Activated T-helper 1 cell treated with Interleukin-2 at 50 U/mL for 16 hours (primary cell): ENCODE measurements around the gene DPH7.
"Not testable (repeated sequence)": the region's sequence is repeated elsewhere in the genome, so short reads cannot be mapped to it uniquely, and the experiment has no call there.

Source experiments
- DNase-seq: peaks from one replicate; pipeline ENCODE4 v3.0.0-alpha.2; 2020; ENCODE audit warnings: low read depth

Gene DPH7

DNA sequence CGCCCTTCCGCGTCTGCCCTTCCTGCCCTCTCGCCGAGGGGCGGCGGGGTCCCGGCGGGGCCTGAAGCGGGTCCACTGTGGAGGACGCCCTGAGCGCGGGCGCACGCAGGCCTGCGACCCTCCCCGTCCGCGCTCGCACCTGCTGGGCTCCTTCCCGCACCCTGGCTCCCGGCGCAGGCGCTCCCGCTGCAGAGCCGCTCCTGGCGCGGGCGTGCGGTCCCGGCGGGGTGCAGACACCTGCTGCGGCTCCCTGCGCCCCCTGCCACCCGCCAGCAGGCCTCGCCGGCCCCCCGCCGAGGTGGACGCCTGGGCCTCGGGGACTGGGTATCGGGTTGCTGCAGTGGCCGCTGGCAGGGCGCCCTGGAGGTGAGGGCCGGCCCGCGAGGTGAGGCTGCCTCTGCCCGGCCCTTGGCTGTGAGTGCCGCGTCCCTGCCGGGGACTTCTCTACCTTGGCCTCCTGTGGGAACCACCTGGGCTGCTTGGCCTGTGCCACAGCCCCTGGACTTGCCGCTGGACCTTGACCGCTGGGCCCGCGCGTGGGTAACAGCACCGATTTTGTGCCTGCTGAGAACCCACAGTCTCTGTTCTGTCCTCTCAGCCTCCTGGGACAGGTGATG lies 27.4 kb upstream of the DPH7 start:
- DNase-seq, result no peak

DNA sequence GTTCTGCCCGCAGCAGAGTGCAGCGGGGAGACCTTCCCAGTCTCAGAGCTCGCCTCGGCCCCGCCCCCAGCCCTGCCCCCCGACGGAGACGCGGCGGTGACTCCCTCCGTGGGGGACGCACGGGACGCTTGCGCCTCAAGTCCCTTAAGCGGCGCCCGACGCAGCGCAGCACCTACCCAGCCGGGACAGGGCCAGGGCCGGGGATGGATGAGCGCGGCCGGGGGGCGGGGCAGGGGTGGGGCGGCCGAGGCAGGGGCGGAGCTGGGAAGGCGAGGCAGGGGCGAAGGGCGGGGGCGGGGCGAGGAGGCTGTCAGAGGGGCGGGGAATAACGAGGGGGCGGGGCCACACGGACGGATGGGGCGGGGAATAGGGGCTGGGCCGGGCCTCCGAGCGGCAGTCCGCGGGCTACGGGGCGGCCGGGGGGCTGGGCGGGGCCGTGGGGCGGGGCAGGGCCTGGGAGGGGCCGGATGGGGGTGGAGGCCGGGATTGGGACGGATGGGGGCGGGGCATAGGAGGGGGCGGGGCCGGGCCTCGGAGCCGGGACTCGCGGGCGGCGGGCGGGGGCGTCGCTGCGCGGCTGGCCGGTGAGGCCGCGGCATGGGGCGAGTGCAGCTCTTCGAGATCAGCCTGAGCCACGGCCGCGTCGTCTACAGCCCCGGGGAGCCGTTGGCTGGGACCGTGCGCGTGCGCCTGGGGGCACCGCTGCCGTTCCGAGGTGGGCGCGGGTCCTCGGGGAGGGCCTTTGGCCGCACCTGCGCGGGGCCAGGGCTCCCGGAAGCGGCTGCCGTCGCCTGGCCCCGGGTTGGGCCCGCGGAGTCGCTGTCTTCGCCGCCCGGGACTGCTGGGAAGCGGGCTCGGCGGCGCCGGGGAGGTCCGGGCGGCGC lies 26.6 kb upstream of the DPH7 start, which contains the start of gene ARRDC1:
Gene ARRDC1, plus strand, starts transcription at position 566 of the 884 bp plus-strand sequence. Its CDS starts 32 bp downstream, at position 598.
- DNase-seq, result peak; percentile 93

DNA sequence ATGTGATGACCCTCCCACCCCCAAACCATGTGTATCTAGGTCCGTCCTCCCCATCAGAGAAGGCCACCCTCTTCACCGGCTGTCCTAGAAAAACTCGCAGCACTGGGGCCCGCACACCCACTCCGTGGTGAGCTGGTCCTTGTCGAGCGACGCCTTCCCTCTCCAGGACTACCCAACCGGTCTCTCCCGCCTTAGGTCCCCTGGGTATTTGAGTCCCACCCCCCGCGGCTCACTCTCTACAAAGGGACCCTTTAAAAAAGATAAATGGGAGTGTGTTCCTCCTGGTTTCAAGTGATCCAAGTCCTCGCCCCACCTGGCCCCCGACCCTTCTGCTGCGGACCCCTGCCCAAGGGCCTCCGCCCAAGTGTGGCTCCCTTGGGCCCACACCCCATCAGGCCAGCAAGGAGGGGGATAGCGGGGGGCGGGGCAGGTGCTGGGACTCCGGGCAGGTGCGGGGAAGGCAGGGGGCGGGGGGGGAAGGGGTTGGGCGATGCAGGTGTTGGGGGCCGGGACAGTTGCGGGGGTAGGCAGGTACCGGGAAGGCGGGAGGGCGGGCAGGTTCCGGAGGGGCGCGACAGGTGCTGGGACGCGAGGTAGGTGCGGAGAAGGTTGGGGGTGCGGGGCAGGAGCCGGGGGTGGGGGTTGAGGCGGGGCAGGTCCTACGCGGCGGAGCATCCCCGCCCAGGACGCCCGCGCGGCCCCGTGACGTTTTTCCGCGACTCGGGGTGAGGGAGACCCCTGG lies 25.8 kb upstream of the DPH7 start:
- no peak for DNase-seq

DNA sequence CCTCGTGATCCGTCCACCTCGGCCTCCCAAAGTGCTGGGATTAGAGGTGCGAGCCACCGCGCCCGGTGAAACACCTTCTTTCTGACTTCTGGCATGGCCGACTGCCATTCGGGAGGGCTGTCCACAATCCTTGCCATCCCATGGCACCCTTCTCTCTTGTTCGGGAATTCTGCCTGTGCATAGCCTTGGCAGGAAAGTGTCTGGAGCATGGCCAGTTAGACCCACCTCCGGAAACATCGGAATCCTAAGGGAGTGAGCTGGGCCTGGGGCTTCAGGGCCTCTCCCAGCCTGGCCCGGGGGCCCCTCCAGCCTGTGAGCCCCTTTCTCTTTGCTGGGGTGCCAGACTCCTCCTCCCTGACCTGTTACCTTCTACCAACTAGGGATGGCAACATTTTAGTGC lies 25.2 kb upstream of the DPH7 start:
- no peak for DNase-seq

DNA sequence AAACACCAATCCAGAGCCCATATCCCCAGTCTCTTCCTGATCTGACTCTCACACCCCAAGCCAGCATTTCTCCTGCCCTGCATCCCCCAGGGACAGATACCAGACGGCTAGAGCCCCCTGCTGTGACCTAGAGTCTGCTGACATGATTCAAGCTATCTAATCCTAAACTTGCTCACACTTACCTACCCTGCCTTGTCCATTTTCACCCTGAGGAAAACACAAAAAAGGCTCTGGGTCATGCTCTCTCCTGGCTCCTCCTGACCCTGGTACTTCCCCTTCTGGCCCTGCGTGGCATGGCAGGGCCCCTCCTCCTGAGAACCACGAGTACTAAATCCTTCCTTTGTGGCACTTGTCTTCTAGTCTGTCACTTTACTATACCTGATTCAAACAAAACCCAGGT lies 23.9 kb upstream of the DPH7 start:
- no peak for DNase-seq

DNA sequence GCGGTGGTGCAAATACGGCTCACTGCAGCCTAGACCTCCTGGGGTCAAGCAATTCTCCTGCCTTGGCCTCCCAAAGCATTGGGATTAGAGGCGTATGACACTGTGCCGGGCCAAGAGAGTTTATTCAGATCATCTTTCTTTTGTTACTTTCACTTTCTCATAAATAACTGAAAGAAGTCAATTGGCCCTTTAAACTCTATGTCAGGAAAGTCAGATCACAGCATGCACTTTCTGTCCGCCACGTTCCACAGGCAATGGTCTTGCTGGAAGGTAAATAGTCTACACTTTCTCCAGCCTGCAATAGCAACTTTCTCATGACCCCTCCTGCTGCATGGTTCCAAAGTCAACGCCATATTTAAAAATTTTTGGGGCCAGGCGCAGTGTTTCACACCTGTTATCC lies 20.2 kb upstream of the DPH7 start:
- no peak for DNase-seq

DNA sequence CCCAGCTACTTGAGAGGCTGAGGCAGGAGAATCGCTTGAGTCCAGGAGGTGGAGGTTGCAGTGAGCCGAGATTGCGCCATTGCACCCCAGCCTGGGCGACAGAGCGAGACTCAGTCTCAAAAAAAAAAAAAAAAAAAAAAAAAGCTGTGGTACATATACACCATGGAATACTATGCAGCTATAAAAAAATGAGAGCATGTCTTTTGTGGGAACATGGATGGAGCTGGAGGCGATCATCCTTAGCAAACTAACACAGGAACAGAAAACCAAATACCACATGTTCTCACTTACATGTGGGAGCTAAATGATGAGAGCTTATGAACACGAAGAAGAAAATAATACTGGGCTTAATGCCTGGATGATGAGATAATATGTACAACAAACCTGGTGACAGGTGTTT lies 17.9 kb upstream of the DPH7 start:
- not testable (repeated sequence) for DNase-seq

DNA sequence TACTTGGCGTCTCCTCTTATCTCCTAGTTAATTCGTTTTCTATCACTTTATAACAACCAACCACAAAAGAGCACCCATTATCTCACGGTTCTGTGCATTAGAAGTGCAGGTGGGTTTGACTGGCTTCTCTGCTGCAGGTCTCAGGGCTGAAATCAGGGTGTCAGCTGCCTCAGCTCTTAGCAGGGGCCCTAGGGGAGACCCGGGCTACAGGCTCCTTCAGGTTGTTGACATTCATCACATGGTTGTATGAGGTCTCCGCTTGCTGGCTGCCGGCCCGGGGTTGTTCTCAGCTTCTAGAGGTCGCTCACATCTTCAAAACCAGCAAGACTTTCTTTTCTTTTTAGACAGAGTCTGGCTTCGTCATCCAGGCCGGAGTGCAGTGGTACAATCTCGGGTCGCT lies 14.5 kb upstream of the DPH7 start:
- no peak for DNase-seq

DNA sequence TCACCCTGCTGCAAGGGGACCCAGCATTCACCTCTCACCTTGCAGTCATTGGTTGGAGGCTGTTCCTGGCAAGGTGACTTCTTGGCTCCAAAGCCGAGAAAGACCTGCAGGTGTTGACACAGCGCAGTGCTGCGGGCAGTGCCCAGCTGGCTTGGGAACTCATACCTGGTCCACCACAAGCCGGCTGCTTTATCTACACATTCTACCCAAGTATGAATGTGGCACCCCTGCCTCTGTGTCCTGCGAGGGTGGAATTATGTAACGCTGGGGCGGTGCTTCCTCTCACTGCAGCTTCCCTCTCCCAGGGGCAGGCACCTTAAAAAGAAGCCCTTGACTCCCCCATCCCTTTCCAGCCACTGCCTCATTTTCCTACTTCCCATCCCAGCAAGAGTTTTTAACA lies 14.0 kb upstream of the DPH7 start:
- DNase-seq, result no peak

DNA sequence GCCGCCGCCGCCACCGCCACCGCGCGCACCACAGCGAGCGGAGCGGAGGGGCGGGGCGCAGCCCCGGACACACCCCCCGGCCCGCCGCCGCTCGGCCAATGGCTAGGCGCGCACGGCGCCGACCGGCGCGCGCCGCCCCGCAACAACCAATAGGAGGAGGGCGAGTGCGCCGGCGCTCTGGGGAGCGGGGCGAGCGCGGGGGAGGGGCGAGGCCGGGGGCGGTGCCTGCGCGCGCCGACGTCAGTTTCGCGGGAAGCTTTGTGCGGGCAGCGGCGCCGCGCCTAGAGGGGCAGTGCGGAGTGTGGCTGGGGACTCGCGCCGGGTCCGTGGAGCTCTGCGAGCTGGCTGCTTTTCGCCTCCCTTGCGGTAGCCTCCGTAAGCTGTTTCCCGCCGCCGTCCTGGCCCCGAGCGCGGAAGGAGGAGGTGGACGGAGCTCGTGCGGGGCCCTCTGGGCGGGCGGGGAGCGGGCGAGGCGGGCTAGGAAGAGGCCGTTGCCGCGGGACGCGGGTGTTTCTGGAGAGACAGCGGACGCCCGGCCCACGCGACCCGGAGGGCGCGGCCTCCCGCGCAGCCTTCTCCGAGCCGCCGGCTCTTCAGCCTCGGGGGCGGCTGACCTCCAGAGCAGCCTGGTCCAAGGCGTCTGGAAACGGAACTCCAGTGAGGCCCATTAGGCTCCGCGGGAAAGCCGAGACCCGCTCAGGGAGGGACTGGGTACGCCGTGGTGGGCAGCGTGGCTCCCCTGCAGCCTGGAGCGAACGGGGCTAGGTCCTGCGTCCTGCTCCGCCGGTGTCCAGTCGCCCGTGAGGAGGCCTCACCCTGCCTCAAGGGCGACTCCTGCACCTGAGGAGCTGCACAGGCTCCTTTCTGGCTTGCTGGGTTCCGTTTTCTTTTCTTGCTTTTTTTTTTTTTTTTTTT lies 12.0 kb upstream of the DPH7 start, which contains the start of gene ZMYND19:
Gene ZMYND19, minus strand, starts transcription at position 44 of the 915 bp plus-strand sequence. CDS start 249 bp downstream, outside the sequence.
- DNase-seq, result peak; percentile 89

DNA sequence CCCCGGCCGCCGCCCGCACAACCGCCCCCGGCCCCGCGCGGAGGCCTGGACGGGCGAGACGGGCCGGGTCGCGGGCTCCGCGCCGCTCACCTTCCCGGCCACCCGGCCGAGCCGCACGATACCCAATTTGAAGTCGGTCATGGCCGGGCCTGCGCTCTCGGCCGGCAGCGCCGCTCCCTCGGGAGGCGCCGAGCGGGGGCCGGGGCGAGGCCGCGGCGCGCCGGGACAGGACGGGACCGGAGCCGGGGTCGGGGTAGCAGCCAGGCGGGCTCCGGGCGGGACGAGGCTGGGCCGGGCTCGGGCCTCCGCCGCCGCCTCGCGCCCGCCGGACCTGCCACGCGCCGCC lies 11.4 kb upstream of the DPH7 start:
- DNase-seq, result no peak

DNA sequence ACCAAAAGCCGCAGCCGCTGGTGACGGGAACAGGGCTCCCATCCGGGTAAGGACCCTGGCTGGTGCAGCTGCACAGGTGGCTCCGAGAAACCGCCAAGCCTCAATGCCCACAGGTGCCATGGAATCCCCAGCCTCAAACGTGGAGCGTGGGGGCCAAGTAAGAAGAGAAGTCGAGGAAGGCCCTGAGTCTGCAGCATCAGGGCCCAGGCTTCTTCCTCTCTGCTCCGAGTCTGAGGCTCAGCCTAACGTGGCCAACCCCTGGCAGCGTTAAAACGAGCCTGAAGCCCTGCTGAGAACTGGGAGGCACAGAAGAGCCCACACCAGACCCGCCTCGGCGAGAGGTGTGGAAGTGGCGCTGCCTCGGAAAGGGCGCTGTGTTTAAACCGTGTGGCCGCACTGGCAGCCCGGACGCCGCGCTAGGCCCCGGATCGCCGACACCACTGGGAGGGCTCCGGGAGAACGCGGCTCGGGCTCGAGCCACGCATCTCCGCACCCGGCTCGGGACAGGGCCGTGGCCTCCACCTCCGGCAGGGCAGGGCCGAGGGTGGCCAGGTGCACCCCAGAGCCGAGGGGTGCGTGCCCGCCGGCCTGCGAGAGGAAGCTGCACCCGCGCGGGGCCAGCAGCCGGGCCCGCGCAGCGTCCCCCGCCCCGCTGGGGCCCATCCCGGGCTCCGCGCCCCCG lies 10.9 kb upstream of the DPH7 start:
- no peak for DNase-seq

DNA sequence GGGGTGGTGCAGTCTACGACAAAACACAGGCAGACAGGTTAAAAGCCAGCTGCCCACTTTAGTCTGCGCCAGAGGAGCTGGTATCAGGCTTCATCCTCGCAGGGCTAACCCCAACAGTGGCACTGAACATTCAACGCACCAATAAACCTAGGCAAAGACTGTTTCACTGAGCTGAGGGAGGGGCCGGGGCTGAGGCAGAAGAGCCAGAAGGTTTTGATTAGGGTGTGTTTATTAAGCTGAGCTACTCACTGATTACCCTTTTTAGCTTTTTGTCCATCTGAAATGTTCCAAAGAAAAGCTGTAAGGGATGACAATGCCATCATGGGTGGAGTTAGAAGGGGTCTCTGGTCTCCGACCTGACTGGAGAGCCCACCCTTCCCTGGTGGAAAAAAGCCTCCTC lies 10.2 kb upstream of the DPH7 start:
- DNase-seq, result no peak

DNA sequence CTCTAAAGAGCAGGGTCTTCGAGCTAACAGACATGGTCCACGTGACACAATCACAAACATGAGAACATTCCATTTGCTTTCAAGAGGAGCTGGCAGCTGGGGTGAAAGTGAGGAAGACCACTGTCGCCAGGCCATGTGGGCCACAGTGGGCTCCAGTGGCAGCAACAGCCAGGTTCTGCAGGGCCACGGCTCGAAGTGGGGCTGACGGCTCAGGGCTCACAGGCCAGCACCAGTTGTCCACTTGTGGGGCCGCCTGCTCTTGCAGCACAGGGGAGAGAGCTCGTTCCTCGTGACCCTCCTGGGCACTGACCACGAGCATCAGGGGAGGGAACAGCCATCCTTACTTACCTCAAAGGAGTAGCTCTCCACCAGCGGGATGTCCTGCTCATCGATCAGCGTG lies 9.6 kb upstream of the DPH7 start:
- DNase-seq, result no peak

DNA sequence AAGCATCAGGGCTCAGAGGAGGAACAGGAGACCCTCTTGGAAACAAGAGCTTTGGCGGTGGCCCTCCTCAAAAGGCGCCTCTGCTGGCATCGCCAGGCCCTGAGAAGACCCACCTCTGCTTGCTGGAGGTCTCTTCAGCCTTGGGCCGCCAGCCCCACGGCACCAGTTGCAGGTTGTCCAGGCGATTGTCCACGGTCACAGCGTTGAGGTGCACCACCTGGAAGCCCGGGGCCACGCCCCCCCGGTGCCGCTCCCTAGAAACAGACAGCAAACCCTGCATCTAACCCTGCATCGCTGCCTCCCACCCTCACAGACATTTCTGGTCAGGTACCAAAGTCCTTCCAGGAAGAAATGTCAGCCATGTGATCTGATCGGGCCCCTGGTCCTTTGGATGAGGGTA lies 8.1 kb upstream of the DPH7 start:
- no peak for DNase-seq

DNA sequence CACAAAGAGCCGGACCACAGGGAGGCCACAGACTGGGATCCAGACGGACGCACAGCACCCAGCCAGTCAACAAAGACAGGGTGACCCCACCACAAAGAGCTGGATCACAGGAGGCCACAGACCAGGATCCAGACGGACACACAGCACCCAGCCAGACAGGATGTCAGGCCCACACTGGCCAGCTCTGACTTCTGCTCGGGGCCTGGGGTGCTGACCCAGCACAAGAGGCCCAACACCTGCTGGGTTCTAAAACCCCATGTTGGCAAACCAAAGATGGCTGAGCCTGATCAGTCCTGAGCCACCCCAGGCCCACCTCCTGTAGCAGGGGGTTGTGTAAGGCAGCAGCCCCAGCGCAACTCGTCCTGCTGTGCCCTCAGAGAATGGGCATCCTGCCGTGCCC lies 5.2 kb upstream of the DPH7 start:
- DNase-seq, result no peak

DNA sequence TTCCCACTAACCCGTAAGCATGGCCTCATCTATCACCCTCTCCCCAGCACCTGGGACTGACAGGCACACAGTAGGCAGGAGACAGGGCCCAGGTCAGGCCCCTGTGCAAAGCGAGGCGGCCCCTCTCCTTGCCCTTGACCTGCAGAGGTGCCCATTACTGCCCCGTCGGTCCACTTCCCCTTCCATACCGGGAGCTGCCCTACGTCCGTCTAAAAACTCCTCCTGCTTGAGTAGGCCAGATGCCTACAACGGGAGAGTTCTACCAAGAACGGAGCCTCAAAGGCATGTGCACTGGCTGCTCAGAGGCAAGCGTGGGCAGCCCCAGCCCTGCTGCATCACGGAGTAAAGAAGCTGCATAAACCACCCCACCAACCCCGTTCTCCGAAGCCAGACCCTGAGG lies 4.6 kb upstream of the DPH7 start:
- no peak for DNase-seq

DNA sequence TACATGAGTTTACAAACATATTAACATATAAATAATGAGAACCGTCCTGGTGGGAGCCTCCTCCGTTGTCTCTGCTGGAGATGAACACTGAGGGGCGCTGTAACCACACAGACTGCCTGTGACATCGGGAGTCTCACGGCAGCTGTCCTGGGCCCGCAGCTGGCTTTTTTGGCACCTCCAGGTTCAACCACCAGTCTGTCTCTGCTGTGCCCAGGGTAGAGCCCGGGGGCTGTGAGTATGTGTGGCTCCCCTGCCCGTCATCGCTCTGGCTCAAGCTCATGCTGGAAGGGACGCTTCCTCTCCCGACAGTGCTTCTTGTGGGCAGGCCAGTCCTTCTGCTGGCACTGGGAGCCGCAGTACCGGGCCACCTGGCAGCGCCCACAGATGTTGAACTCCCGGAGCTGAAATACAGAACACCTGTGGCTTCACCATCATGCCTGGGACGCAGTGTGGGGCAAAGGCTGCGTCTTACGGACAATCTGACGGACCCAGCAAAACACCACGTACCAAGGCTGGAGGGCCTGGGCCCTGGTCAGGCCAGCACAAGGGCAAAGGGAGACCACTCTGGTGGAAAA lies 3.6 kb upstream of the DPH7 start:
- DNase-seq, result no peak

DNA sequence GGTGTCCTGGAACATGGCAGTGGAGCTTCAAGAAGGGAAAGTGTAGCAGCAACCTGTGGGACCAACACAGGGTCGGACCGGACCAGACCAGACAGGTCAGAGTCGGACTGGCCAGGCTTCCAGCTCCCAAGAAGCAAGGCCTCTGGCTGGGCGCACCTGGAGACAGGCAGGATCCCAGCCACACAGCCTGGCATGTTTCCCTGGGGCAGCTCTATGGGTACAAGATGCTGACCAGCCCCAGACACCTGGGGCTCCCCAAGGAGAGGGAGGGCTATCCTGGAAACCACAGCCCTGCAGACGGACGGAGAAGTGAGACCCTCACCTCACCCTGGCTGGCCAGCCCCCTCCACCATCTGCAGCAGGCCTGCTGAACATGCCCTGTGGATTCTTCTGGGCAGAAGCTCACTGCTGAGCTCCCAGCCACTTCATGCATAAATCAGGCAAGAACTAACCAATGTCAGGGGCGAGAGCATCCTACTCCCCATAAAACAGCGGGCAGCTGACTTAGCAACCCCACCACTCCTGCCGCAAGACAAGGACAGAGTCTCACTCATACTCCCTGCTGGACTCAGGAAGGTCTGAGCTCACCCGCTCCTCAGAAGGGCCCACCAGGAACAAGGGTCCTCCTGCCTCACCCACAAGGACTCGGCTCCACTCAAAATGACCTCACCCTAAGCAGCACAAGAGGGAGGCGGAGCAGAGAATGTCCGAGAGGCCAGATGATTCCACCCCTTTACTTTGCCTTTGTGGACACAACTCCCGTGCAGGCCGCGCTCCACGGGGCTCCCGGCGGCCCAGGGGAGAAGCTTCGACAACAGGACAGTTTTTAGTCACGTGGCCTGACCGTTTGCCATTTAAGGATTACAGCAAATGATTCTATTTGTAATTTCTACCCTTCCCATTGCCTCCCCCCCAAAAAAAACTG lies 2.9 kb upstream of the DPH7 start:
- DNase-seq, result no peak

DNA sequence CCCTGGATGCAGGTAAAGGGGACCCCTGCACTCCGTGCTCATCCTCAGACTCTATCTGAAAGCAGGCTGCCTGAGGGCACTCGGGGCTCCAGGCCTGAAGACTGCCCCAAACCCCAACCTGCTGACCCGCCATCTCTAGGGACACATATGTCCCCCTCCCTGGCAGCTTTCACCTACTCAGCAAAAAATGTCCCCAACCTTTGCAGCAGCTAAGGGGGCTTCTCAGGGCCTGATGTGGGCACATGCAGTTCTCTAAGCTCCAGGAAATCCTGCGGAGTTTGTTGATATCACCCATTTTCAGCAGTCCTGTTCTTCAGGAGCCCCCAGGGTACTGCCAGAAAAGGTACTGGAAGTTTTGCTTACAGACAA lies 2.2 kb upstream of the DPH7 start:
- DNase-seq, result no peak
